Measurements from ENCODE around the gene CGNL1.

Gene CGNL1

GRCh38 chr15:57385923-57386390 lies 9.7 kb downstream of the CGNL1 start:
- H3K4me3 ChIP-seq (ENCODE audit: low read depth, low read length): no peak overlapping the region
- DNase-seq: no peak
- H3K36me3 ChIP-seq: no peaks in the 10 kb centered on the region
- H3K4me1 ChIP-seq: no peaks in the 10 kb centered on the region
- no peaks in the 10 kb centered on the region for H3K27me3 ChIP-seq
- no peaks in the 10 kb centered on the region for H3K9me3 ChIP-seq
- no peak for TF ChIP-seq CTCF (IDR thresholded peaks at IDR 0.05; ENCODE audit: low read depth, low read length)

GRCh38 chr15:57386976-57387375 lies 10.7 kb downstream of the CGNL1 start:
- Histone ChIP-seq H3K4me1 (no peaks in the 10 kb centered on the region), H3K9me3 (no peaks in the 10 kb centered on the region), H3K4me3 (ENCODE audit: low read depth, low read length) (no peak overlapping the region), H3K36me3 (no peaks in the 10 kb centered on the region), H3K27me3 (no peaks in the 10 kb centered on the region)
- TF ChIP-seq CTCF (IDR thresholded peaks at IDR 0.05; ENCODE audit: low read depth, low read length): no peak
- DNase-seq: no peak

GRCh38 chr15:57387564-57388076 lies 11.3 kb downstream of the CGNL1 start:
- H3K4me3 ChIP-seq (ENCODE audit: low read depth, low read length): no peak overlapping the region
- no peak for TF ChIP-seq CTCF (IDR thresholded peaks at IDR 0.05; ENCODE audit: low read depth, low read length)
- no peaks in the 10 kb centered on the region for H3K9me3 ChIP-seq
- no peaks in the 10 kb centered on the region for H3K36me3 ChIP-seq
- no peaks in the 10 kb centered on the region for H3K27me3 ChIP-seq
- H3K4me1 ChIP-seq: no peaks in the 10 kb centered on the region
- no peak for DNase-seq

- Histone ChIP-seq H3K27me3 (no peaks in the 10 kb centered on the region), H3K4me3 (ENCODE audit: low read depth, low read length) (no peak overlapping the region), H3K4me1 (no peaks in the 10 kb centered on the region)
Observed at GRCh38 chr15:57388464-57388863, 12.2 kb downstream of the CGNL1 start.

GRCh38 chr15:57389991-57390390 lies 13.7 kb downstream of the CGNL1 start:
- H3K4me1 ChIP-seq: no peaks in the 10 kb centered on the region
- H3K4me3 ChIP-seq (ENCODE audit: low read depth, low read length): no peak overlapping the region
- DNase-seq: no peak
- H3K36me3 ChIP-seq: no peaks in the 10 kb centered on the region
- H3K27me3 ChIP-seq: no peaks in the 10 kb centered on the region
- no peak for TF ChIP-seq CTCF (IDR thresholded peaks at IDR 0.05; ENCODE audit: low read depth, low read length)
- H3K9me3 ChIP-seq: no peaks in the 10 kb centered on the region

More at GRCh38 chr15:57388464-57388863, 12.2 kb downstream of the CGNL1 start:
- H3K36me3 ChIP-seq: no peaks in the 10 kb centered on the region
- no peak for TF ChIP-seq CTCF (IDR thresholded peaks at IDR 0.05; ENCODE audit: low read depth, low read length)
- DNase-seq: no peak
- no peaks in the 10 kb centered on the region for H3K9me3 ChIP-seq

- no peak overlapping the region for H3K4me3 ChIP-seq (ENCODE audit: low read depth, low read length)
- no peaks in the 10 kb centered on the region for H3K4me1 ChIP-seq
- TF ChIP-seq CTCF (IDR thresholded peaks at IDR 0.05; ENCODE audit: low read depth, low read length): no peak
- no peaks in the 10 kb centered on the region for H3K36me3 ChIP-seq
- H3K27me3 ChIP-seq: no peaks in the 10 kb centered on the region
- no peak for DNase-seq
- H3K9me3 ChIP-seq: no peaks in the 10 kb centered on the region
Observed at GRCh38 chr15:57390583-57390982, 14.3 kb downstream of the CGNL1 start.
